ENCODE results near the gene UBE2E2. TPM values are rescaled to one million over a fixed set of nuclear protein-coding genes. Genes with fewer than 3 reads are reported as not detected.

UBE2E2 gene
- total RNA-seq, 2 experiments from 2014 or later: 41.1 to 48.8 TPM

DNA sequence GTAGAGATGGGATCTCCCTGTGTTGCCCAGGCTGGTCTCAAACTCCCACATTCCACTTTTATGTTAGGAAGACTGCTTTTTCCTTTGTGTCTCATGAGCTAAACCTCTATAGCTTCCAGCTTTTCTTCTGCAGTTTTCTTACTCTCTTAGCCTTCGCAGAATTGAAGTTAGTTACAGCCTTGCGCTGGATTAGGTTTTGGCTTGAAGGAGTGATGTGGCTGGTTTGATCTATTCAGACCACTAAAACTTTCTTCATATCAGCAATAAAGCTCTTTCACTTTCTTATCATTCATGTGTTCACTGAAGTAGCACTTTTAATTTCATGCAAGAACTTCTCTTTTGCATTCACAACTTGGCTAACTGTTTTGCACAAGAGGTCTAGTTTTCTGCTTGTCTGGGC lies 254.6 kb downstream of the UBE2E2 start:
- Histone ChIP-seq H4K20me1 (ENCODE audit: insufficient read depth, low read length) (no peaks in the 10 kb centered on the region), H3K4me3 (ENCODE audit: low read depth, low read length, poor library complexity, severe bottlenecking) (no peak overlapping the region), H3K9me3 (ENCODE audit: low read length) (no peaks in the 10 kb centered on the region), H3K27ac (ENCODE audit: low read depth, low read length, poor library complexity, severe bottlenecking) (no peak overlapping the region), H3K9me2 (ENCODE audit: insufficient read depth, low read length) (no peaks in the 10 kb centered on the region), H3K36me3 (ENCODE audit: insufficient read depth, low read length) (peaks cover 4% of the 10 kb centered on the region; the same call in 1 of the 2 replicates), H3K4me2 (ENCODE audit: low read length) (no peak overlapping the region), H3K79me2 (ENCODE audit: insufficient read depth, low read depth, low read length) (no peaks in the 10 kb centered on the region), H3K4me1 (ENCODE audit: insufficient read depth, low read length, poor library complexity, severe bottlenecking) (peaks cover 4% of the 10 kb centered on the region), H2AFZ (ENCODE audit: low read length) (no peak overlapping the region)
- TF ChIP-seq, protein P1, sequence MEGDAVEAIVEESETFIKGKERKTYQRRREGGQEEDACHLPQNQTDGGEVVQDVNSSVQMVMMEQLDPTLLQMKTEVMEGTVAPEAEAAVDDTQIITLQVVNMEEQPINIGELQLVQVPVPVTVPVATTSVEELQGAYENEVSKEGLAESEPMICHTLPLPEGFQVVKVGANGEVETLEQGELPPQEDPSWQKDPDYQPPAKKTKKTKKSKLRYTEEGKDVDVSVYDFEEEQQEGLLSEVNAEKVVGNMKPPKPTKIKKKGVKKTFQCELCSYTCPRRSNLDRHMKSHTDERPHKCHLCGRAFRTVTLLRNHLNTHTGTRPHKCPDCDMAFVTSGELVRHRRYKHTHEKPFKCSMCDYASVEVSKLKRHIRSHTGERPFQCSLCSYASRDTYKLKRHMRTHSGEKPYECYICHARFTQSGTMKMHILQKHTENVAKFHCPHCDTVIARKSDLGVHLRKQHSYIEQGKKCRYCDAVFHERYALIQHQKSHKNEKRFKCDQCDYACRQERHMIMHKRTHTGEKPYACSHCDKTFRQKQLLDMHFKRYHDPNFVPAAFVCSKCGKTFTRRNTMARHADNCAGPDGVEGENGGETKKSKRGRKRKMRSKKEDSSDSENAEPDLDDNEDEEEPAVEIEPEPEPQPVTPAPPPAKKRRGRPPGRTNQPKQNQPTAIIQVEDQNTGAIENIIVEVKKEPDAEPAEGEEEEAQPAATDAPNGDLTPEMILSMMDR (conservative IDR thresholded peaks at IDR 0.05; ENCODE audit: low read length): no peak
- no peak for TF ChIP-seq EZH2phosphoT487 (IDR thresholded peaks at IDR 0.05; ENCODE audit: borderline replicate concordance, low read depth, low read length)
- CTCF ChIA-PET (ENCODE audit: unreplicated experiment): no interaction called here
- BruUV-seq (replicated peaks): no TSS peak
- no peak for DNase-seq (ENCODE audit: low spot score)
- intact Hi-C loops (cut with micrococcal nuclease; ENCODE audit: unreplicated experiment): no loop called here
- POLR2A ChIA-PET: interaction anchor here (0.5 to 2.4 kb wide), 10 partner anchors 8 to 305 kb away, joined by 3 to 16 read pairs (median 4); no protein-coding TSS in a partner anchor

GRCh38 chr3:23459465-23459864 lies 256.3 kb downstream of the UBE2E2 start:
- no TSS peak for BruUV-seq (replicated peaks)
- POLR2A ChIA-PET: interaction anchor here (0.6 to 2.1 kb wide), 6 partner anchors 8 to 419 kb away, joined by 3 to 7 read pairs (median 3); no protein-coding TSS in a partner anchor

More at GRCh38 chr3:23459465-23459864, 256.3 kb downstream of the UBE2E2 start:
- TF ChIP-seq EZH2phosphoT487 (IDR thresholded peaks at IDR 0.05; ENCODE audit: borderline replicate concordance, low read depth, low read length): no peak
- TF ChIP-seq, protein P1 (conservative IDR thresholded peaks at IDR 0.05; ENCODE audit: low read length): no peak
- H3K4me3 ChIP-seq (ENCODE audit: low read depth, low read length, poor library complexity, severe bottlenecking): no peak overlapping the region
- H3K9me3 ChIP-seq (ENCODE audit: low read length): no peaks in the 10 kb centered on the region
- H3K4me1 ChIP-seq (ENCODE audit: insufficient read depth, low read length, poor library complexity, severe bottlenecking): peaks cover 4% of the 10 kb centered on the region
- no peaks in the 10 kb centered on the region for H3K9me2 ChIP-seq (ENCODE audit: insufficient read depth, low read length)
- CTCF ChIA-PET (ENCODE audit: unreplicated experiment): no interaction called here
- no peak for DNase-seq (ENCODE audit: low spot score)
- no peak overlapping the region for H3K27ac ChIP-seq (ENCODE audit: low read depth, low read length, poor library complexity, severe bottlenecking)
- H4K20me1 ChIP-seq (ENCODE audit: insufficient read depth, low read length): no peaks in the 10 kb centered on the region
- no peak overlapping the region for H3K4me2 ChIP-seq (ENCODE audit: low read length)
- intact Hi-C loops (cut with micrococcal nuclease; ENCODE audit: unreplicated experiment): no loop called here
- no peaks in the 10 kb centered on the region for H3K79me2 ChIP-seq (ENCODE audit: insufficient read depth, low read depth, low read length)
- H2AFZ ChIP-seq (ENCODE audit: low read length): no peak overlapping the region
- peaks cover 4% of the 10 kb centered on the region; the same call in 1 of the 2 replicates for H3K36me3 ChIP-seq (ENCODE audit: insufficient read depth, low read length)

Data from OCI-LY7 (cell line).